CD14-positive monocyte (primary cell): ENCODE results near the gene MAP6D1. TPM values are rescaled to one million over a fixed set of nuclear protein-coding genes. Genes with fewer than 3 reads are reported as not detected.

Experiments
- DNase-seq, 3 donors: peaks; one replicate each; pipeline ENCODE4 v3.0.0-alpha.2; 2011 to 2022
- H2AFZ ChIP-seq: 2 replicates; pipeline ENCODE4 v1.6.0; 2012; ENCODE audit warnings: mild to moderate bottlenecking, low read depth, low read length, inconsistent platforms; ENCODE audit not compliant: insufficient read depth, poor library complexity, severe bottlenecking
- H3K27ac ChIP-seq, 2 donors: 1 replicate in 1 of 2; 2 replicates in 1 of 2; pipeline ENCODE4 v1.5.1; 2012 to 2013; ENCODE audit warnings: low read length in 2 of 2, control low read depth in 1 of 2, inconsistent platforms in 1 of 2, low read depth in 1 of 2, mild to moderate bottlenecking in 1 of 2
- H3K27me3 ChIP-seq, 2 donors: one replicate each; pipeline versions ENCODE4 v1.6.0 to v1.6.1; 2011 to 2013; ENCODE audit warnings: low read length in 2 of 2; ENCODE audit not compliant: control insufficient read depth in 2 of 2, insufficient read depth in 2 of 2
- H3K36me3 ChIP-seq, 2 donors: replicated peaks in 1 of 2; 1 replicate in 1 of 2; 2 replicates in 1 of 2; pipeline versions ENCODE4 v1.5.1 to v1.6.1; 2012 to 2013; ENCODE audit warnings: low read length in 2 of 2, control low read depth in 1 of 2, inconsistent platforms in 1 of 2, mild to moderate bottlenecking in 1 of 2; ENCODE audit not compliant: insufficient read depth in 2 of 2, control insufficient read depth in 1 of 2
- H3K4me1 ChIP-seq, 2 donors: 1 replicate in 1 of 2; 2 replicates in 1 of 2; pipeline versions ENCODE4 v1.5.1 to v1.6.1; 2012 to 2013; ENCODE audit warnings: low read length in 2 of 2, control low read depth in 1 of 2, inconsistent platforms in 1 of 2, mild to moderate bottlenecking in 1 of 2, moderate library complexity in 1 of 2; ENCODE audit not compliant: insufficient read depth in 2 of 2, control insufficient read depth in 1 of 2
- H3K4me2 ChIP-seq: replicated peaks from 2 replicates; pipeline ENCODE3; 2012; ENCODE audit warnings: low read length, moderate library complexity, mild to moderate bottlenecking; ENCODE audit not compliant: poor library complexity, severe bottlenecking; ENCODE audit errors: extremely low read depth
- H3K4me3 ChIP-seq, 3 experiments: fragments of 200-600 bp in 1 of 3; sonication (generic) in 1 of 3; replicated peaks in 1 of 3; 1 replicate in 2 of 3; 2 replicates in 1 of 3; pipeline ENCODE4 v1.5.1; 2011 to 2013; ENCODE audit warnings: low read length in 3 of 3, mild to moderate bottlenecking in 3 of 3, control low read depth in 2 of 3, low read depth in 2 of 3, inconsistent platforms in 1 of 3, moderate library complexity in 1 of 3
- H3K79me2 ChIP-seq: 2 replicates; pipeline ENCODE4 v1.6.0; 2012; ENCODE audit warnings: mild to moderate bottlenecking, control low read depth, inconsistent platforms, low read length, moderate library complexity; ENCODE audit not compliant: insufficient read depth
- H3K9ac ChIP-seq: 2 replicates; pipeline ENCODE4 v1.6.0; 2017; ENCODE audit warnings: low read length, mild to moderate bottlenecking; ENCODE audit not compliant: insufficient read depth, poor library complexity, severe bottlenecking
- H3K9me3 ChIP-seq, 2 donors: replicated peaks in 1 of 2; 1 replicate in 1 of 2; 2 replicates in 1 of 2; pipeline versions ENCODE4 v1.5.1 to v1.6.1; 2012 to 2013; ENCODE audit warnings: low read length in 2 of 2, control low read depth in 1 of 2; ENCODE audit not compliant: control insufficient read depth in 1 of 2, insufficient read depth in 1 of 2
- H4K20me1 ChIP-seq: 2 replicates; pipeline ENCODE4 v1.6.0; 2012; ENCODE audit warnings: mild to moderate bottlenecking, low read length, control low read depth, moderate library complexity; ENCODE audit not compliant: insufficient read depth
- H3K27ac Mint-ChIP-seq, 7 donors: one replicate each; pipeline ENCODE4 v1.8.0; 2020; ENCODE audit warnings: mild to moderate bottlenecking in 7 of 7, mixed read lengths in 7 of 7, moderate library complexity in 6 of 7, inconsistent platforms in 2 of 7
- H3K27me3 Mint-ChIP-seq, 3 donors: one replicate each; pipeline ENCODE4 v1.8.0; 2021 to 2022; ENCODE audit warnings: low read depth in 3 of 3, mild to moderate bottlenecking in 3 of 3, mixed read lengths in 3 of 3, moderate library complexity in 3 of 3, inconsistent platforms in 1 of 3
- H3K36me3 Mint-ChIP-seq, 2 donors: one replicate each; pipeline ENCODE4 v1.8.0; 2020; ENCODE audit warnings: mixed read lengths in 2 of 2, inconsistent platforms in 1 of 2, mild to moderate bottlenecking in 1 of 2
- H3K4me1 Mint-ChIP-seq: one replicate; pipeline ENCODE4 v1.8.0; 2020; ENCODE audit warnings: mild to moderate bottlenecking, mixed read lengths
- H3K4me3 Mint-ChIP-seq, 2 donors: one replicate each; pipeline ENCODE4 v1.8.0; 2020; ENCODE audit warnings: mild to moderate bottlenecking in 2 of 2, mixed read lengths in 2 of 2, moderate library complexity in 1 of 2
- H3K9me3 Mint-ChIP-seq, 7 donors: one replicate each; pipeline ENCODE4 v1.8.0; 2020 to 2022; ENCODE audit warnings: mixed read lengths in 7 of 7, mild to moderate bottlenecking in 6 of 7, moderate library complexity in 6 of 7, inconsistent platforms in 2 of 7
- CTCF ChIP-seq: fragments of 200-600 bp; IDR thresholded peaks from one replicate; pipeline ENCODE4 v1.8.0; 2022; ENCODE audit warnings: antibody characterized with exemption, mild to moderate bottlenecking
- WGBS: methylation state at CpG from one replicate; pipeline ENCODE4 v1.1.5; 2013; ENCODE audit warnings: missing lambda C conversion rate; ENCODE audit not compliant: insufficient coverage; 5-methylcytosine and 5-hydroxymethylcytosine counted together
- intact Hi-C, 2 donors: fragments of 100-400 bp; cut with micrococcal nuclease; formaldehyde crosslinking; loops; one replicate each; pipeline versions ENCODE4 v1.15.0 to v1.15.1; 2023
- polyA plus RNA-seq, 3 donors: library from polyadenylated mRNA; depleted of rRNA in 1 of 3; unstranded in 2 of 3; stranded (reverse) in 1 of 3; fragments of 300-500 nt in 2 of 3; fragments of >200 nt in 1 of 3; fragmentation: Illumina TruSeq in 2 of 3; gene quantifications; 1 replicate in 2 of 3; 2 replicates in 1 of 3; pipeline ENCODE4 v1.2.3, GENCODE V29; 2012 to 2021

The MAP6D1 gene
- polyA plus RNA-seq, 3 donors, result 0.18 to 0.35 TPM; not detected in 1

GRCh38 chr3:183857863-183858262 is 32.5 kb upstream of the MAP6D1 start:
- Histone ChIP-seq H3K4me2 (no peak overlapping the region), H3K4me3 (no peak overlapping the region), H3K9ac (no peak overlapping the region), H3K27me3 (no peaks in the 10 kb centered on the region), H3K9me3 (no peaks in the 10 kb centered on the region), H2AFZ (no peak overlapping the region), H3K27ac (no peak overlapping the region), H3K79me2 (peaks cover 22% of the 10 kb centered on the region), H3K36me3 (peaks cover 64 to 96% of the 10 kb centered on the region in 2 donors), H4K20me1 (peaks cover 56% of the 10 kb centered on the region), H3K4me1 (peaks cover 0 to 2% of the 10 kb centered on the region in 2 donors)
- no peak for TF ChIP-seq CTCF
- peaks cover 71 to 95% of the 10 kb centered on the region in 2 donors for H3K36me3 Mint-ChIP-seq
- intact Hi-C loops, result no loop called here
- WGBS, result no CpG with 5 or more reads among the region's 3 CpGs
- H3K4me1 Mint-ChIP-seq, result peaks cover 5% of the 10 kb centered on the region
- no peak overlapping the region for H3K4me3 Mint-ChIP-seq
- H3K9me3 Mint-ChIP-seq, result peaks cover 0 to 2% (median 0%) of the 10 kb centered on the region in 7 donors
- DNase-seq, result no peak
- H3K27me3 Mint-ChIP-seq, result peaks cover 0 to 2% (median 0%) of the 10 kb centered on the region in 3 donors
- H3K27ac Mint-ChIP-seq, result peak overlapping the region in 3 of 7 donors; percentile 7 to 22 (median 20)

GRCh38 chr3:183854318-183855035 is 29.1 kb upstream of the MAP6D1 start:
- Mint-ChIP-seq H3K27ac (peak overlapping the region in 5 of 7 donors; percentile 11 to 65 (median 61)), H3K4me3 (no peak overlapping the region), H3K27me3 (peaks cover 0 to 2% (median 0%) of the 10 kb centered on the region in 3 donors), H3K36me3 (peaks cover 71 to 89% of the 10 kb centered on the region in 2 donors), H3K9me3 (peaks cover 0 to 2% (median 0%) of the 10 kb centered on the region in 7 donors), H3K4me1 (peaks cover 5% of the 10 kb centered on the region)
- no peak overlapping the region for H3K4me2 ChIP-seq
- H4K20me1 ChIP-seq, result peaks cover 61% of the 10 kb centered on the region
- no peaks in the 10 kb centered on the region for H3K27me3 ChIP-seq
- H3K79me2 ChIP-seq, result peaks cover 41% of the 10 kb centered on the region
- H3K36me3 ChIP-seq, result peaks cover 53 to 94% of the 10 kb centered on the region in 2 donors
- no peak overlapping the region for H3K27ac ChIP-seq
- TF ChIP-seq CTCF, result no peak
- H3K4me3 ChIP-seq, result no peak overlapping the region
- no peak overlapping the region for H3K9ac ChIP-seq
- WGBS, result no CpG with 5 or more reads among the region's 4 CpGs
- peaks cover 0 to 2% of the 10 kb centered on the region in 2 donors for H3K4me1 ChIP-seq
- no peaks in the 10 kb centered on the region for H3K9me3 ChIP-seq
- intact Hi-C loops, result no loop called here
- DNase-seq, result peak in 2 of 3 donors; percentile 11 to 18
- no peak overlapping the region for H2AFZ ChIP-seq
